Measurements from ENCODE around the gene HSPG2. TPM values are rescaled to one million over a fixed set of nuclear protein-coding genes. Genes with fewer than 3 reads are reported as not detected.

Gene HSPG2
- total and polyA plus RNA-seq, 12 donors, result 38.7 to 558 (median 273) TPM

DNA sequence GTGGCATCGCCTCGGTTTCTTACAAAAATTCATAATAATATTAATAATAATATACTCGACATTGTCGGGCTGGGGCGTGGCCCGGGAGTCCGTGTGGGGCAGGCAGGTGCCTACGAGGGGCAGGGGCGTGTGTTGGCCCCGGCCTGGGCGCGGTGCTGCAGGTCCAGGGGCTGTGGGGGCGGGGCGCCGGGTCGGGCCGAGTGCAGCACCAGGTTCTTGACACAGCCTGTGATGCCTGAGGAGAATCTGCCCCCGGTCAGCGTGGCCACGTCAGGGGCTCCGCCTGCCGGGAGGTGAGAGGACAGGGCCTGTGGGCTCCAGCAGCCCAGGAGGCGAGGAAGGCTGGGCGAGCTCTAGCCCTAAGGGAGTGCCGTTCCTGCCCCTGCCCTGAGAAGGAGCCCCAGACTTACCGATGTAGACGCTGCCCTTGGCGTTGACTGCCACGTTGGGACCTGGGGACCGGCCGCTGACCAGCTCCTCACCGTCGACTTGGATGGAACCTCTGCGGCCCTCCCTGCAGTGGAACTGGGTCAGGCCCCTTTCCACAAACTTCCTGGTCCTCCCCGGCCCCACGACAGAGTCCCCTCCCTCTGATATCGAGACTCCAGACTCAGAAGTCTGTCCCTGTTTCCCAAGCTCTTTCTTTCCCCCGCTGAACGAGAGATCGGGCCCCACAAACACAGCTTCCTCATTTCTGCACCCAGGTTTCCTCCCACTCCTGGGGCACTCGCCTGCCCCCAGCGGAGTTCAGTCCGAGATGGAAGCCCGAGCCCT is 113.7 kb downstream of the HSPG2 start:
- H3K36me3 ChIP-seq (replicated peaks in 1 of 2), result peaks cover 0 to 56% of the 10 kb centered on the region in 2 donors
- TF ChIP-seq, protein P1, sequence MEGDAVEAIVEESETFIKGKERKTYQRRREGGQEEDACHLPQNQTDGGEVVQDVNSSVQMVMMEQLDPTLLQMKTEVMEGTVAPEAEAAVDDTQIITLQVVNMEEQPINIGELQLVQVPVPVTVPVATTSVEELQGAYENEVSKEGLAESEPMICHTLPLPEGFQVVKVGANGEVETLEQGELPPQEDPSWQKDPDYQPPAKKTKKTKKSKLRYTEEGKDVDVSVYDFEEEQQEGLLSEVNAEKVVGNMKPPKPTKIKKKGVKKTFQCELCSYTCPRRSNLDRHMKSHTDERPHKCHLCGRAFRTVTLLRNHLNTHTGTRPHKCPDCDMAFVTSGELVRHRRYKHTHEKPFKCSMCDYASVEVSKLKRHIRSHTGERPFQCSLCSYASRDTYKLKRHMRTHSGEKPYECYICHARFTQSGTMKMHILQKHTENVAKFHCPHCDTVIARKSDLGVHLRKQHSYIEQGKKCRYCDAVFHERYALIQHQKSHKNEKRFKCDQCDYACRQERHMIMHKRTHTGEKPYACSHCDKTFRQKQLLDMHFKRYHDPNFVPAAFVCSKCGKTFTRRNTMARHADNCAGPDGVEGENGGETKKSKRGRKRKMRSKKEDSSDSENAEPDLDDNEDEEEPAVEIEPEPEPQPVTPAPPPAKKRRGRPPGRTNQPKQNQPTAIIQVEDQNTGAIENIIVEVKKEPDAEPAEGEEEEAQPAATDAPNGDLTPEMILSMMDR (IDR thresholded peaks at IDR 0.05), result no peak
- TF ChIP-seq POLR2A (IDR thresholded peaks at IDR 0.05), result no peak
- H3K4me1 ChIP-seq (replicated peaks in 1 of 2), result peaks cover 0 to 2% of the 10 kb centered on the region in 2 donors
- WGBS, 4 donors, result 80 to 84% (median 83%) methylated on average over 25 to 44 of the region's 44 CpGs
- DNase-seq, result no peak
- no peaks in the 10 kb centered on the region for H3K9me3 ChIP-seq (replicated peaks in 1 of 3)
- H3K4me3 ChIP-seq, result no peak overlapping the region
- intact Hi-C loops (cut with DNase I), result no loop called here
- no peak overlapping the region for H3K27ac ChIP-seq
- H3K27me3 ChIP-seq, result no peaks in the 10 kb centered on the region

DNA sequence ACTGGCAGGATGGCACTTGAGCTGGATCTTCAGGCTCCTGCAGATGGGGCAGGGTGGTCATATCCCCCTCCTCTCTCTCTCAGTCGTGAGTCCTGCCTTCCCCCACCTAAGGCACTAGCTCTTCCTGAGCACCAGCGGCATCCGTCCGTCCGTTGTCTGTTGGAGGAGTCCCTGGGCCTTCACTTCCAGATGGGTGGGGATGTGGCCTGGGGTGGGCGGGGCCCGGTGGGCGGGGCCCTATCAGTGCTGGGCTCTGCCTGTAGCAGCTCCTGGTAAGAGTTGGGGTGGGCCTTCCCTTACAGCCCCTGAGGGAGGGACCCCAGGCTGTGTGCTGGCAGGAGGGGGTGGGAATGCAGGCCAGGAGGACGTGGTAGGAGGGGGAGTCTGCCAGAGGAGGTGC is 114.8 kb downstream of the HSPG2 start:
- intact Hi-C loops (cut with DNase I), result no loop called here
- DNase-seq, result peak in 1 of 7 donors; percentile 30
- H3K27ac ChIP-seq, result no peak overlapping the region
- peaks cover 0 to 45% of the 10 kb centered on the region in 2 donors for H3K36me3 ChIP-seq (replicated peaks in 1 of 2)
- peaks cover 0 to 3% of the 10 kb centered on the region in 2 donors for H3K4me1 ChIP-seq (replicated peaks in 1 of 2)
- no peak overlapping the region for H3K4me3 ChIP-seq
- no peaks in the 10 kb centered on the region for H3K27me3 ChIP-seq
- no peaks in the 10 kb centered on the region for H3K9me3 ChIP-seq (replicated peaks in 1 of 3)
- TF ChIP-seq, protein P1 (IDR thresholded peaks at IDR 0.05), result no peak
- TF ChIP-seq POLR2A (IDR thresholded peaks at IDR 0.05), result no peak
- WGBS, 4 donors, result 41 to 58% (median 52%) methylated on average over 3 to 9 of the region's 9 CpGs

DNA sequence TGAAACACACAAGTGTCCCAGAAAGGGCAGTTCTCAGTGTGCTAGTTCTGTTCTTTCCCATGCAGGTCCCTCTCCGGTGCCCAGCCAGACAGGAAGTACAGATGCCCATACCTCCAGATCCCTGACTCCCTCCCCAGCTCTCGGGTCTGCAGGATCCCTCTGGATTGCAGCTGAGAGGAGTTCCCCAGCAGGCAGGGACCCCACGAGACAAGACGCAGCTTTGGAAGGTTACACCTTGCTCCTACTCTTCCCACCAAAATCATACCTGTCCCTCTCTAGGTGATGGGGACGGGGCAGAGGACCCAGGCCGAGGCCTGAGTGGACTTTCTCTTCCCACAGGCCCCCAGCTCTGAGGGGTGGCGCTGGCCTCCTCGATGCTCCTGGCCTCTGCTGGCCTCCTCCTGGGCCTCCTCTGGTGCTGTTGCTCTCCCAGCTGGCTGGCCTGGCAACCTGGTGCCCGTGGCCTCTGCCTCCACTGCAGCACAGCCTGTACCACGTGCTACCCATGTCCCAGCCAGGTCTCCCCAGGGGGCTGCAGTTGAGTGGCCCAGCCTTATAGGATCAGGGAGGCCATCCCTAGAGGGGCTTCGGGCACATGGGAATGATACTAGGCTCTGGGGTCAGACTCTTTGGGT is 115.6 kb downstream of the HSPG2 start:
- TF ChIP-seq POLR2A (IDR thresholded peaks at IDR 0.05), result no peak
- TF ChIP-seq, protein P1 (IDR thresholded peaks at IDR 0.05), result no peak
- 89 to 100% (median 93%) methylated on average over 4 to 11 of the region's 11 CpGs for WGBS, 4 donors
- H3K9me3 ChIP-seq (replicated peaks in 1 of 3), result no peaks in the 10 kb centered on the region
- peaks cover 0 to 3% of the 10 kb centered on the region in 2 donors for H3K4me1 ChIP-seq (replicated peaks in 1 of 2)
- intact Hi-C loops (cut with DNase I), result no loop called here
- peaks cover 0 to 37% of the 10 kb centered on the region in 2 donors for H3K36me3 ChIP-seq (replicated peaks in 1 of 2)
- H3K4me3 ChIP-seq, result no peak overlapping the region
- no peaks in the 10 kb centered on the region for H3K27me3 ChIP-seq
- no peak overlapping the region for H3K27ac ChIP-seq
- no peak for DNase-seq

DNA sequence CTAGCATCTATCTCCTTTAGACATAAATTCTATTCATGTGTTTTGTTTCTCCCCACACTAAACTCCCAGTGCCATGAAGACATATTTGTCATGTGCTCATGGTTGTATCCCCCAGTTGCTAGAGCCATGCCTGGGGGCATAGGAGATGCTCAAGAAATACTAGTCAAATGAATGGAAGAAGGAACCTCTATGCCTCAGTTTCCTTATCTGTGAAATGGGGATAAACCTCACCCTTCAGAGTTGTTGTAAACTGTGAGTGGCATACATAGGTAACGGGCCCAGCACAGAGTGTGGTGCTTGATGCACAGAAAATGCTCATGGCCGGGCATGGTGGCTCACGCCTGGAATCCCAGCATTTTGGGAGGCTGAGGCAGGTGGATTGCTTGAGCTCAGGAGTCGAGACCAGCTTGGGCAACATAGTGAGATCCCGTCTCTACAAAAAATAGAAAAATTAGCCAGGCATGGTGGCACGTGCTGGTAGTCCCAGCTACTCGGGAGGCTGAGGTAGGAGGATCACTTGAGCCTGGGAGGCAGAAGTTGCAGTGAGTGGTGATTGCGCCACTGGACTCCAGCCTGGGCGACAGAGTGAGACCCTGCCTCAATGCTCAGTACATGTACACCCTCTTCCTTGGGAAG is 116.4 kb downstream of the HSPG2 start:
- intact Hi-C loops (cut with DNase I), result no loop called here
- WGBS, 4 donors, result 92 to 95% (median 94%) methylated on average over 7 to 9 of the region's 9 CpGs
- H3K4me1 ChIP-seq (replicated peaks in 1 of 2), result peaks cover 0 to 3% of the 10 kb centered on the region in 2 donors
- H3K27ac ChIP-seq, result no peak overlapping the region
- DNase-seq, result no peak
- H3K4me3 ChIP-seq, result no peak overlapping the region
- no peak for TF ChIP-seq POLR2A (IDR thresholded peaks at IDR 0.05)
- TF ChIP-seq, protein P1 (IDR thresholded peaks at IDR 0.05), result no peak
- no peaks in the 10 kb centered on the region for H3K27me3 ChIP-seq
- peaks cover 0 to 29% of the 10 kb centered on the region in 2 donors for H3K36me3 ChIP-seq (replicated peaks in 1 of 2)
- no peaks in the 10 kb centered on the region for H3K9me3 ChIP-seq (replicated peaks in 1 of 3)
